Measurements from ENCODE around the gene VRK1.

The VRK1 gene

GRCh38 chr14:96839251-96839650, 42.1 kb downstream of the VRK1 start:
- H3K36me3 ChIP-seq (ENCODE audit: control insufficient read depth in 5 of 5, insufficient read depth in 5 of 5, low read length in 5 of 5), result peaks cover 6 to 20% (median 8%) of the 10 kb centered on the region in 5 donors
- no peak overlapping the region for H3K9ac ChIP-seq (ENCODE audit: low read length in 5 of 5)
- no peak overlapping the region for H3K27ac ChIP-seq (ENCODE audit: low read depth, low read length)
- H3K9me3 ChIP-seq (ENCODE audit: control insufficient read depth in 5 of 5, low read length in 5 of 5), result no peaks in the 10 kb centered on the region
- no peak overlapping the region for H3K4me3 ChIP-seq (ENCODE audit: low read depth in 1 of 5, low read length in 5 of 5)
- H3K27me3 ChIP-seq (ENCODE audit: control insufficient read depth in 5 of 5, insufficient read depth in 4 of 5, low read length in 5 of 5), result no peaks in the 10 kb centered on the region
- no peaks in the 10 kb centered on the region for H3K4me1 ChIP-seq (ENCODE audit: control insufficient read depth in 5 of 5, insufficient read depth in 5 of 5, low read length in 5 of 5)

- no peak overlapping the region for H3K9ac ChIP-seq (ENCODE audit: low read length in 5 of 5)
- no peaks in the 10 kb centered on the region for H3K9me3 ChIP-seq (ENCODE audit: control insufficient read depth in 5 of 5, low read length in 5 of 5)
- no peak overlapping the region for H3K4me3 ChIP-seq (ENCODE audit: low read depth in 1 of 5, low read length in 5 of 5)
- no peak overlapping the region for H3K27ac ChIP-seq (ENCODE audit: low read depth, low read length)
- H3K4me1 ChIP-seq (ENCODE audit: control insufficient read depth in 5 of 5, insufficient read depth in 5 of 5, low read length in 5 of 5), result no peaks in the 10 kb centered on the region
- peaks cover 8 to 16% (median 10%) of the 10 kb centered on the region in 5 donors for H3K36me3 ChIP-seq (ENCODE audit: control insufficient read depth in 5 of 5, insufficient read depth in 5 of 5, low read length in 5 of 5)
- H3K27me3 ChIP-seq (ENCODE audit: control insufficient read depth in 5 of 5, insufficient read depth in 4 of 5, low read length in 5 of 5), result no peaks in the 10 kb centered on the region
These were observed 46.0 kb downstream of the VRK1 start for GRCh38 chr14:96843137-96843536.

- H3K27me3 ChIP-seq (ENCODE audit: control insufficient read depth in 5 of 5, insufficient read depth in 4 of 5, low read length in 5 of 5), result no peaks in the 10 kb centered on the region
- no peak overlapping the region for H3K27ac ChIP-seq (ENCODE audit: low read depth, low read length)
- no peaks in the 10 kb centered on the region for H3K9me3 ChIP-seq (ENCODE audit: control insufficient read depth in 5 of 5, low read length in 5 of 5)
- peaks cover 9 to 16% (median 13%) of the 10 kb centered on the region in 5 donors for H3K36me3 ChIP-seq (ENCODE audit: control insufficient read depth in 5 of 5, insufficient read depth in 5 of 5, low read length in 5 of 5)
- H3K9ac ChIP-seq (ENCODE audit: low read length in 5 of 5), result no peak overlapping the region
- no peak overlapping the region for H3K4me3 ChIP-seq (ENCODE audit: low read depth in 1 of 5, low read length in 5 of 5)
- H3K4me1 ChIP-seq (ENCODE audit: control insufficient read depth in 5 of 5, insufficient read depth in 5 of 5, low read length in 5 of 5), result no peaks in the 10 kb centered on the region
These were observed 47.8 kb downstream of the VRK1 start for GRCh38 chr14:96844857-96845570.

GRCh38 chr14:96847451-96847850, 50.3 kb downstream of the VRK1 start:
- Histone ChIP-seq H3K27ac (ENCODE audit: low read depth, low read length) (no peak overlapping the region), H3K9ac (ENCODE audit: low read length in 5 of 5) (no peak overlapping the region), H3K9me3 (ENCODE audit: control insufficient read depth in 5 of 5, low read length in 5 of 5) (no peaks in the 10 kb centered on the region)

GRCh38 chr14:96848011-96848410, 50.8 kb downstream of the VRK1 start:
- no peak overlapping the region for H3K27ac ChIP-seq (ENCODE audit: low read depth, low read length)
- H3K27me3 ChIP-seq (ENCODE audit: control insufficient read depth in 5 of 5, insufficient read depth in 4 of 5, low read length in 5 of 5), result no peaks in the 10 kb centered on the region
- H3K9me3 ChIP-seq (ENCODE audit: control insufficient read depth in 5 of 5, low read length in 5 of 5), result no peaks in the 10 kb centered on the region
- no peaks in the 10 kb centered on the region for H3K4me1 ChIP-seq (ENCODE audit: control insufficient read depth in 5 of 5, insufficient read depth in 5 of 5, low read length in 5 of 5)
- H3K9ac ChIP-seq (ENCODE audit: low read length in 5 of 5), result no peak overlapping the region
- H3K4me3 ChIP-seq (ENCODE audit: low read depth in 1 of 5, low read length in 5 of 5), result no peak overlapping the region
- H3K36me3 ChIP-seq (ENCODE audit: control insufficient read depth in 5 of 5, insufficient read depth in 5 of 5, low read length in 5 of 5), result peaks cover 8 to 13% (median 10%) of the 10 kb centered on the region in 5 donors

More at GRCh38 chr14:96847451-96847850, 50.3 kb downstream of the VRK1 start:
- H3K36me3 ChIP-seq (ENCODE audit: control insufficient read depth in 5 of 5, insufficient read depth in 5 of 5, low read length in 5 of 5), result peaks cover 9 to 13% (median 10%) of the 10 kb centered on the region in 5 donors
- H3K4me3 ChIP-seq (ENCODE audit: low read depth in 1 of 5, low read length in 5 of 5), result no peak overlapping the region
- H3K4me1 ChIP-seq (ENCODE audit: control insufficient read depth in 5 of 5, insufficient read depth in 5 of 5, low read length in 5 of 5), result no peaks in the 10 kb centered on the region
- no peaks in the 10 kb centered on the region for H3K27me3 ChIP-seq (ENCODE audit: control insufficient read depth in 5 of 5, insufficient read depth in 4 of 5, low read length in 5 of 5)

- Histone ChIP-seq H3K4me1 (ENCODE audit: control insufficient read depth in 5 of 5, insufficient read depth in 5 of 5, low read length in 5 of 5) (no peaks in the 10 kb centered on the region), H3K4me3 (ENCODE audit: low read depth in 1 of 5, low read length in 5 of 5) (no peak overlapping the region), H3K9me3 (ENCODE audit: control insufficient read depth in 5 of 5, low read length in 5 of 5) (no peaks in the 10 kb centered on the region), H3K9ac (ENCODE audit: low read length in 5 of 5) (no peak overlapping the region), H3K27me3 (ENCODE audit: control insufficient read depth in 5 of 5, insufficient read depth in 4 of 5, low read length in 5 of 5) (no peaks in the 10 kb centered on the region), H3K36me3 (ENCODE audit: control insufficient read depth in 5 of 5, insufficient read depth in 5 of 5, low read length in 5 of 5) (peaks cover 9 to 13% (median 11%) of the 10 kb centered on the region in 5 donors), H3K27ac (ENCODE audit: low read depth, low read length) (no peak overlapping the region)
These were observed 52.6 kb downstream of the VRK1 start for GRCh38 chr14:96849733-96850132.

GRCh38 chr14:96851694-96852381, 54.7 kb downstream of the VRK1 start:
- Histone ChIP-seq H3K9me3 (ENCODE audit: control insufficient read depth in 5 of 5, low read length in 5 of 5) (no peaks in the 10 kb centered on the region), H3K27ac (ENCODE audit: low read depth, low read length) (no peak overlapping the region), H3K4me1 (ENCODE audit: control insufficient read depth in 5 of 5, insufficient read depth in 5 of 5, low read length in 5 of 5) (no peaks in the 10 kb centered on the region), H3K36me3 (ENCODE audit: control insufficient read depth in 5 of 5, insufficient read depth in 5 of 5, low read length in 5 of 5) (peaks cover 9 to 15% (median 13%) of the 10 kb centered on the region in 5 donors), H3K9ac (ENCODE audit: low read length in 5 of 5) (no peak overlapping the region), H3K27me3 (ENCODE audit: control insufficient read depth in 5 of 5, insufficient read depth in 4 of 5, low read length in 5 of 5) (no peaks in the 10 kb centered on the region), H3K4me3 (ENCODE audit: low read depth in 1 of 5, low read length in 5 of 5) (no peak overlapping the region)

- no peak overlapping the region for H3K27ac ChIP-seq (ENCODE audit: low read depth, low read length)
- H3K4me1 ChIP-seq (ENCODE audit: control insufficient read depth in 5 of 5, insufficient read depth in 5 of 5, low read length in 5 of 5), result no peaks in the 10 kb centered on the region
- no peaks in the 10 kb centered on the region for H3K27me3 ChIP-seq (ENCODE audit: control insufficient read depth in 5 of 5, insufficient read depth in 4 of 5, low read length in 5 of 5)
- no peak overlapping the region for H3K9ac ChIP-seq (ENCODE audit: low read length in 5 of 5)
- H3K36me3 ChIP-seq (ENCODE audit: control insufficient read depth in 5 of 5, insufficient read depth in 5 of 5, low read length in 5 of 5), result peaks cover 4 to 10% (median 8%) of the 10 kb centered on the region in 5 donors
- no peak overlapping the region for H3K4me3 ChIP-seq (ENCODE audit: low read depth in 1 of 5, low read length in 5 of 5)
- H3K9me3 ChIP-seq (ENCODE audit: control insufficient read depth in 5 of 5, low read length in 5 of 5), result no peaks in the 10 kb centered on the region
These were observed 55.7 kb downstream of the VRK1 start for GRCh38 chr14:96852823-96853422.

GRCh38 chr14:96858643-96859042, 61.5 kb downstream of the VRK1 start:
- H3K36me3 ChIP-seq (ENCODE audit: control insufficient read depth in 5 of 5, insufficient read depth in 5 of 5, low read length in 5 of 5), result peaks cover 2 to 7% (median 4%) of the 10 kb centered on the region in 5 donors
- no peak overlapping the region for H3K27ac ChIP-seq (ENCODE audit: low read depth, low read length)
- no peak overlapping the region for H3K9ac ChIP-seq (ENCODE audit: low read length in 5 of 5)
- H3K9me3 ChIP-seq (ENCODE audit: control insufficient read depth in 5 of 5, low read length in 5 of 5), result no peaks in the 10 kb centered on the region
- H3K4me3 ChIP-seq (ENCODE audit: low read depth in 1 of 5, low read length in 5 of 5), result no peak overlapping the region
- no peaks in the 10 kb centered on the region for H3K4me1 ChIP-seq (ENCODE audit: control insufficient read depth in 5 of 5, insufficient read depth in 5 of 5, low read length in 5 of 5)
- H3K27me3 ChIP-seq (ENCODE audit: control insufficient read depth in 5 of 5, insufficient read depth in 4 of 5, low read length in 5 of 5), result no peaks in the 10 kb centered on the region

Measured in subcutaneous abdominal adipose tissue (tissue), 5 donors.